ENCODE results near the gene RIN1. TPM values are rescaled to one million over a fixed set of nuclear protein-coding genes. Genes with fewer than 3 reads are reported as not detected.
A peak's percentile ranks its signal among the peaks of the same experiment; 100 is the strongest.

The RIN1 gene
- total RNA-seq, 1 donor from 2014 or later, result 19.2 TPM

GRCh38 chr11:66335531-66336233, 552 bp downstream of the RIN1 start:
- H3K36me3 ChIP-seq, result peaks cover 0 to 36% of the 10 kb centered on the region in 2 donors
- no peak for DNase-seq (ENCODE audit: extremely low spot score in 2 of 2)
- H3K27me3 ChIP-seq, result no peaks in the 10 kb centered on the region
- intact Hi-C loops (cut with DNase I), result no loop called here
- peak overlapping the region; percentile 52 to 59 for H3K4me3 ChIP-seq
- H3K27ac ChIP-seq, result peak overlapping the region; percentile 67
- H3K4me1 ChIP-seq, result peaks cover 49% of the 10 kb centered on the region
- no peak for TF ChIP-seq POLR2AphosphoS5 (IDR thresholded peaks at IDR 0.05; ENCODE audit: insufficient read depth in 1 of 2, low read depth in 1 of 2)
- TF ChIP-seq CTCF (IDR thresholded peaks at IDR 0.05), result no peak
- no peak for TF ChIP-seq POLR2A (IDR thresholded peaks at IDR 0.05)
- H3K9me3 ChIP-seq, result no peaks in the 10 kb centered on the region

- TF ChIP-seq POLR2AphosphoS5 (IDR thresholded peaks at IDR 0.05; ENCODE audit: insufficient read depth in 1 of 2, low read depth in 1 of 2), result no peak
- no peak for TF ChIP-seq CTCF (IDR thresholded peaks at IDR 0.05)
- no peak for TF ChIP-seq POLR2A (IDR thresholded peaks at IDR 0.05)
- Histone ChIP-seq H3K9me3 (no peaks in the 10 kb centered on the region), H3K27me3 (no peaks in the 10 kb centered on the region), H3K4me3 (peak overlapping the region; percentile 52 to 59), H3K4me1 (peaks cover 49% of the 10 kb centered on the region), H3K36me3 (peaks cover 0 to 27% of the 10 kb centered on the region in 2 donors), H3K27ac (peak overlapping the region; percentile 67)
- no peak for DNase-seq (ENCODE audit: extremely low spot score in 2 of 2)
- intact Hi-C loops (cut with DNase I), result no loop called here
These were observed 1.4 kb downstream of the RIN1 start for GRCh38 chr11:66334605-66335442.

GRCh38 chr11:66333896-66334604, 2.2 kb downstream of the RIN1 start:
- Histone ChIP-seq H3K9me3 (no peaks in the 10 kb centered on the region), H3K27ac (no peak overlapping the region), H3K4me3 (no peak overlapping the region), H3K36me3 (peaks cover 0 to 19% of the 10 kb centered on the region in 2 donors), H3K27me3 (no peaks in the 10 kb centered on the region), H3K4me1 (peaks cover 49% of the 10 kb centered on the region)
- DNase-seq (ENCODE audit: extremely low spot score in 2 of 2), result no peak
- TF ChIP-seq POLR2A (IDR thresholded peaks at IDR 0.05), result no peak
- TF ChIP-seq CTCF (IDR thresholded peaks at IDR 0.05), result no peak
- TF ChIP-seq POLR2AphosphoS5 (IDR thresholded peaks at IDR 0.05; ENCODE audit: insufficient read depth in 1 of 2, low read depth in 1 of 2), result no peak
- intact Hi-C loops (cut with DNase I), result no loop called here

- no peak for DNase-seq (ENCODE audit: extremely low spot score in 2 of 2)
- Histone ChIP-seq H3K27ac (no peak overlapping the region), H3K4me3 (no peak overlapping the region), H3K27me3 (no peaks in the 10 kb centered on the region), H3K4me1 (peaks cover 50% of the 10 kb centered on the region), H3K9me3 (no peaks in the 10 kb centered on the region), H3K36me3 (peaks cover 0 to 14% of the 10 kb centered on the region in 2 donors)
- TF ChIP-seq POLR2AphosphoS5 (IDR thresholded peaks at IDR 0.05; ENCODE audit: insufficient read depth in 1 of 2, low read depth in 1 of 2), result no peak
- TF ChIP-seq CTCF (IDR thresholded peaks at IDR 0.05), result no peak
- TF ChIP-seq POLR2A (IDR thresholded peaks at IDR 0.05), result no peak
- intact Hi-C loops (cut with DNase I), result no loop called here
These were observed 2.9 kb downstream of the RIN1 start for GRCh38 chr11:66333220-66333877.
